Right cardiac atrium (tissue), 5 donors: Measurements from ENCODE around the gene TAF4. TPM values are rescaled to one million over a fixed set of nuclear protein-coding genes. Genes with fewer than 3 reads are reported as not detected.

Experiments
- microRNA-seq, 2 donors: library from miRNA; unstranded; fragments of <30 nt; microRNA quantifications; one replicate each; pipeline ENCODE4 v1.2.0, GENCODE V29; 2020 to 2021
- polyA plus RNA-seq: library from polyadenylated mRNA; stranded (reverse); fragments of 200-250 nt; gene quantifications from one replicate; pipeline ENCODE4 v1.2.3, GENCODE V29; 2013
- total RNA-seq, 4 donors: library from RNA; stranded (reverse); fragmentation: NEBNext Ultra II Directional; extraction: Animal tissue kit (Norgen Biotek cat#: 25700); gene quantifications; one replicate each; pipeline ENCODE4 v1.2.1, GENCODE V29; 2021
- donor health status: healthy with polysubstance abuse.
- donor health status: DM: no; HTN: yes; CAD: no.
- donor health status: DM: no; HTN: no; CAD: no.
- donor health status: DM: no; HTN: yes; CAD: no; lungs with severe emphysema.
- donor health status: DM: yes; HTN: yes; CAD: no.

TAF4 gene
- total and polyA plus RNA-seq, 5 donors: 3.8 to 13.6 (median 8.3) TPM

Small RNA genes lying within 50 kb of the gene (microRNA-seq; reads per million reads assigned to microRNA genes)
- gene MIR1257 (0 reads per million in 2 donors), gene MIR3195 (0 reads per million in 2 donors)

Other genes with a start within 250 kb of the TAF4 start
- 10 to 100 TPM; 32.9 to 45.7 (median 40.9) TPM for gene LSM14B, start 56.6 kb upstream of the TAF4 start, total RNA-seq
- 27.6 TPM for gene LSM14B, start 56.6 kb upstream of the TAF4 start, polyA plus RNA-seq
- 100 to 1,000 TPM; 178 to 215 (median 206) TPM for gene PSMA7, start 77.5 kb upstream of the TAF4 start, total RNA-seq
- 244 TPM for gene PSMA7, start 77.5 kb upstream of the TAF4 start, polyA plus RNA-seq
- 1 to 10 TPM; 7.8 to 8.8 (median 8.1) TPM for gene SS18L1, start 77.9 kb upstream of the TAF4 start, total RNA-seq
- gene SS18L1, start 77.9 kb upstream of the TAF4 start, polyA plus RNA-seq: 6.2 TPM
- gene MTG2, start 117.1 kb upstream of the TAF4 start, total RNA-seq: 10 to 100 TPM; 20.4 to 25.7 (median 25.1) TPM
- 29.2 TPM for gene MTG2, start 117.1 kb upstream of the TAF4 start, polyA plus RNA-seq
- not detected for gene HRH3, start 154.4 kb upstream of the TAF4 start, total RNA-seq
- not detected for gene HRH3, start 154.4 kb upstream of the TAF4 start, polyA plus RNA-seq
- gene OSBPL2, start 172.6 kb upstream of the TAF4 start, total RNA-seq: 10 to 100 TPM; 44.1 to 61.6 (median 44.7) TPM
- 20.0 TPM for gene OSBPL2, start 172.6 kb upstream of the TAF4 start, polyA plus RNA-seq
- gene ADRM1, start 237.1 kb upstream of the TAF4 start, total RNA-seq: 10 to 100 TPM; 65.0 to 80.9 (median 73.4) TPM
- 87.5 TPM for gene ADRM1, start 237.1 kb upstream of the TAF4 start, polyA plus RNA-seq